Eye (tissue), 1 donor: ENCODE data around the gene MAN2B2.
"Not testable (repeated sequence)": the region's sequence is repeated elsewhere in the genome, so short reads cannot be mapped to it uniquely, and the experiment has no call there.

ENCODE experiments used
- DNase-seq: peaks from one replicate; pipeline ENCODE4 v3.0.0-alpha.2; 2015

MAN2B2 gene

GRCh38 chr4:6647169-6647568, 72.2 kb downstream of the MAN2B2 start:
- no peak for DNase-seq

- no peak for DNase-seq
Observed at GRCh38 chr4:6647582-6648230, 72.7 kb downstream of the MAN2B2 start.

- DNase-seq: no peak
Observed at GRCh38 chr4:6649216-6649615, 74.2 kb downstream of the MAN2B2 start.

GRCh38 chr4:6654211-6654610, 79.2 kb downstream of the MAN2B2 start:
- not testable (repeated sequence) for DNase-seq

GRCh38 chr4:6655291-6655690, 80.3 kb downstream of the MAN2B2 start:
- not testable (repeated sequence) for DNase-seq

- no peak for DNase-seq
Observed at GRCh38 chr4:6655924-6656323, 80.9 kb downstream of the MAN2B2 start.

- DNase-seq: no peak
Observed at GRCh38 chr4:6657242-6658208, 82.5 kb downstream of the MAN2B2 start.

GRCh38 chr4:6658209-6658595, 83.2 kb downstream of the MAN2B2 start:
- DNase-seq: peak; percentile 51

- DNase-seq: peak; percentile 62
Observed at GRCh38 chr4:6658597-6659075, 83.6 kb downstream of the MAN2B2 start.

GRCh38 chr4:6659897-6660296, 84.9 kb downstream of the MAN2B2 start:
- DNase-seq: no peak

GRCh38 chr4:6660430-6660829, 85.4 kb downstream of the MAN2B2 start:
- DNase-seq: no peak

GRCh38 chr4:6662591-6662990, 87.6 kb downstream of the MAN2B2 start:
- no peak for DNase-seq

GRCh38 chr4:6663596-6664393, 88.8 kb downstream of the MAN2B2 start:
- DNase-seq: peak; percentile 20

- DNase-seq: no peak
Observed at GRCh38 chr4:6665320-6665654, 90.3 kb downstream of the MAN2B2 start.

- no peak for DNase-seq
Observed at GRCh38 chr4:6668391-6668790, 93.4 kb downstream of the MAN2B2 start.

GRCh38 chr4:6671648-6672047, 96.7 kb downstream of the MAN2B2 start:
- no peak for DNase-seq

GRCh38 chr4:6672131-6672530, 97.1 kb downstream of the MAN2B2 start:
- no peak for DNase-seq

GRCh38 chr4:6672541-6673190, 97.7 kb downstream of the MAN2B2 start:
- DNase-seq: not testable (repeated sequence)
